Stimulated activated CD8-positive, alpha-beta memory T cell treated with anti-CD3 and anti-CD28 coated beads, Interleukin-2, amount 100 ng/mL, for 1 hour (primary cell): ENCODE data around the gene BHLHA15.

Source experiments
- DNase-seq, 2 donors: peaks; one replicate each; pipeline ENCODE4 v3.0.0-alpha.2; 2020; ENCODE audit warnings: low read depth in 2 of 2

The BHLHA15 gene

DNA sequence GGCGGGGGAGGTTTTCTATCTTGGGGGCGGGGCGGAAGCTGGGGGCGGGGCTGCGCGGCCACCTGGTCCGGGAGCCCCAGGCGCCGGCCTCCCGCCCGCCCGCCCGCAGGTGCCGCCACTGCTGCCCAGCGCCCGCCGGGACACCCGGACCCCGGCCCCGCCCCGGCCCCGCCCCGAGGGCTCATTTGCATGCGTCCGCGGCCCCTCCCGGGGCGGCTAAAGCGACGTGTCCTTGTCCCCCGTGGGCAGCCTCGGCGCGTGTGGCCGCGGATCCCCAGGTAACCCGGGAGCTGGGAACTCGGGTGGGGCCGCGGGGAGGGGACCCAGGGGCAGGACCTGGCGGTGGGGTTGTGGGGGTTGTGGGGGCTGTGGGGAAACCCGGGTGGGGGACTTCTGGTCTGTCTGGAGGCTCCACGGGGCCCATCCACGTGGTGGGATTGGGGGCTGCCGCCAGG is at the start of gene BHLHA15:
Gene BHLHA15, plus strand, starts transcription at position 219 of the 455 bp plus-strand sequence. CDS start 871 bp downstream, outside the sequence.
- peak in 1 of 2 donors; percentile 9 for DNase-seq

DNA sequence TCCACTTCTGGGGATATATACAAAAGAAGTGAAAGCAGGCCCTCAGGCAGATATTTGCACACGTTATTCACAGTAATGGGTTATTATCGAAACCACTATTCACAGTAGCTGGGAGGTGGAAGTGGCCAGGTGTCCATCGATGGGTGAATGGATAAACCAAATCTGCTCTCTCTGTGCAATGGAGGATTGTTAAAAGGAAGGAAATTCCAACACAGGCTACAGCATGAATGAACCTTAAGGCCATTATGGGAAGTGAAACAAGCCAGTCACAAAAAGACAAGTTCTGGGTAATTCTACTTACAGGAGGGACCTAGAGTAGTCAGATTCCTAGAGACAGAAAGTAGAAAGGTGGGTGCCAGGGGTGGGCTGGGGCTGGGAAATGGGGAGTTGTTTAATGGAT is 48.5 kb upstream of the BHLHA15 start:
- no peak for DNase-seq

DNA sequence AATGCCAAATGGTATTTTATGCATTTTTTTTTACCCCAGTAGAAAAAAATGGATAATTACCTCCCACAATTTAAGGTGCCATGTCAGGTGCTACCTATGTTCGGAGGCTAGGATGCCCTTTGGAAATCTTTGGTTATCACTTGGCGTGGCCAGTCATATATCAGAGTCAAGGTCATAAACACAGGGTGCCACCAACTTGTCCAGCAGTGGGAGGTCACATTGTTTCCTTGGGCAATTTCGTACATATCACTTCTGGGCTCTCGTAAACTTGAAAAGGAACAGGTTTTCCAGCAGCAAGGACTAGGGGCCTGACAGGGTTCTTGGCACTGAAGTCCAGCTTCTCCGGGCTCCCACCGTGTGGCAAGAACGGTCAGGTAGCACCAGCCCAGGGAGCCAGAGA is 48.0 kb upstream of the BHLHA15 start:
- no peak for DNase-seq

DNA sequence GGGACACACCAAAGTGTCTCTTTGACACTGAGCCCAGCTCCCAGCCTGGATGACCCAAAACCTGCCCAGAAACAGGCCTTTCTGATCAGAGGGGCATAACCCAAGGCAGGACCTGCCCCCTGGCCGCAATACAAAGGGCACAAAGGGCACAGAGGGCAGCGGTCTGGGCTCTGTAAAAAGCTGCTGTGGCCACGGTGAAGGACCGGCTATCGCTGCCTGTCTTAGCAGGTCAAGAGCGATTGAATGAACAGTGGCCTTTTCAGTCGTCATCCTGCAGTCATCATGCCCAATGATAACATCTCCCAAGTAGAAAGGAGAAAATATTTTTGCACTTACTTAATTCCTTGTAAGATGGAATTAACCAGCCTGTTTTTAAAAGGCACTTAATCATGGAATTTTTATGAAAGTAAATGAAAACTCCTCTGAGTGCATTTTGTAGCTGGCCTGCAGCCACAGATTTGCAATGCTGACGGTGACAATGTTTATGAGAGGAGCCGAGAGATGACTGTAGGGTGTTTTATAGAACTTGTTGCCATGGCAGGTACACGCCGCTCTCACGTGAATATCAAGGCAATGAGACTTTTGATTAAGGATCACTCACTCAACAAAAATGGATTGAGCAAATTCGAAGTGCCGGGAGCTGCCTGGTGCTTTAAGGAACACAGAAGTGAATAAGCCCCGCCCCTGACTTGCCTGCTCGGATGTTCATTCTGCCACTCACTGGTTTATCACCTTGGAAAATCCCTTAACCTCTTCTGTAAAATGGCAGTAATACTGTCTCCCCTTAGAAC is 47.3 kb upstream of the BHLHA15 start:
- no peak for DNase-seq

DNA sequence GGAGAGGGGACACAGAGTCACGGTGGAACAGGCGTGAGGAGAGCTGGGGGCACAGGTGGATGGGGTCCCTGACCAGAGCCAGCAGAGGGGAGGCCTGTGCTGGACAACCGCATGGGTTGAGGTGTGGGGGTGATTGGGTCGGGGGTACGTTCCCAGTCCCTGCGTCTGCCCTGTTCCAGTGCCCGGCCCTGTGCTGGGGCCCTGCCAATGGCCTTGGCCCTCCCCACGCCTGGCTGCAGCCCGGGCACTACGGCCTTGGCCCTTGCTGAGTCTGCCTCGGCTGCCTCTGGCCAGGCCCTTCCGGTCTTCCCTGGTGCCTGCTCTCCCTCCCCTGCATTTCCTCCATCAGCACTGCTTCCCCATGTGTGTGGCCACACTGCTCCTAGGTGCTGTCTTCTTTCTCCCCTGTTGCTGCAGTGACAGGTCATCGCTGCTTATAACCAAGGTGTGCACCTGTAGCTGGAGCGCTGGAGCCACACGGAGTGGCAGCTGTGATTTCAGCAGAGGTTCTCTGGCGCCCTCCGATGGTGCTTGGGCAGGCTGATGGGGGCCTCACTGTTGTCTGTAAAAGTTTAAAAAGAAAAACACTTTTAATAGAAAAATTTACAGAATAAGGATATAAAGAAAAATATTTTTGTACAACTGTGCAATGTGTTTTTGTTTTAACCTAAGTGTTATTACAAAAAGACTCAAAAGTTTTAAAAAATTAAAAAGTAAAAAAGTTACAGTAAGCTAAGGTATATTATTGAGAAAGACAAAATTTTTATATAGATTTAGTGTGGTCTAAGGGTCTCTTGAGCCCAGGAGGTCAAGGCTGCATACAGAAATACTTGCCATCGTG is 45.2 kb upstream of the BHLHA15 start:
- DNase-seq: peak; percentile 5 to 15

DNA sequence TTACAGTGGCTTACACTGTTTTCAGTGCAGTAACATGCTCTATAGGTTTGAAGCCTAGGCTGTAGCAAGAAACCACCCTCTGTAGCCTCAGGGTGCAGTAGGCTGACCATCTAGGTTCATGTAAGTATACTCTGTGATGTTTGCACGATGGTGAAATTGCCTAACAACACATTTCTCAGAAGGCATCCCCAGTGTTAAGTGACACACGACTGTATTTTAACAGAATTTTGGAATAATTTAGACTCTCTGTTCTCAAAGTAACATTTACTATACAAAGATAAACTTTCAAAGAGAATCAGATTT is 44.6 kb upstream of the BHLHA15 start:
- DNase-seq: no peak

DNA sequence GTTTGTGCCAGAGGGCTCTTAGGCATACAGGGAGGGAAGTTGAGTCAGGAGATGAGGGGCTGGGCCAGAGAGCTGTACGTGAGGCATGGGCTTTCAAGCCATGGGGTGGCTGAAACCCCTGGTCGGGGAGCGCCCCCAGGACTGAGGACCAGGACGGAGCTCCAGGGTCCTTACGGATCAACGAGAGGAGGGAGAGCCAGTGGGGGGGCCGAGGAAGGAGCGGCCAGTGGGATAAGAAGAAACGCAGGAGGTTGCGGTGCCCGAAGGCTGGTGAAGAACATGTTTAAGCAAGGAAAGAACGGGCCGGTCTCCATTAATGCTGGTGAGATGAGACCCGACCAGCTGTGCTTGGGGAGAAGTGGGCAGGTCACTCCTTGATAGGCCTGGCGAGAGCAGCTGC is 43.6 kb upstream of the BHLHA15 start:
- DNase-seq: no peak

DNA sequence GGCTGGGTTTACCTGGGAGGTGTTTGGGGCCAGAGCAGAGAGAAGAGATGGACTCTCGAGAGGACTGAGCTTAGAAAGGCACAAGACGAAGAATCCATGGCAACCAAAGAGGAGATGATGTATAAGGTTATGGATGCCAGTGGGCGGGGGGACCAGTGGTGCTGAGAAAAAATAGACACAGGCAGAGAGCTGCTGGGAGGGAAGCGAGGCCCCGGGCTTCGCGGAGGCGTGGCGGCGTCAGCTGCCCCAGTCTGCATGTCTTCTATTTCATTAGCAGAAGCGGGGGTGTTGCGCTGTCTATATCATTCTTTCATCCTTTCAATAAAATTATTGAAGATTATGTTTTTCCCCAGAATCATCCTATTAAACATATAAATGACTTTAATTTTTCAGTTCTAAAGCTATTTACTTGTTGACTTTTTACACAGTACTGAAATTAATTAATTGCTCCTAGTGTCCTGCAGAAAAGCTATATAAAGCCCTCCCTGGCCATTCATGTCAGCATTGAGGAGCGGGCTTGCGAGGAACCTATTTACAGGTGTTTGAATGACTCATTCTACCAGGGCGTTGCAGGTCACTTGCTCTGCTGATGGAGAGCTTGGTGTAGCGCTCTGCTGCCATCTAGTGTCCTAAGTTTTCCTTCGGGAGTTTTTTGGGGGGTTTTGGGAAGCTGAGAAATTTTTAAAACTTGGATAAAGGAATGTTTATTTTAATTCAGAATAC is 42.9 kb upstream of the BHLHA15 start:
- peak; percentile 37 to 45 for DNase-seq

DNA sequence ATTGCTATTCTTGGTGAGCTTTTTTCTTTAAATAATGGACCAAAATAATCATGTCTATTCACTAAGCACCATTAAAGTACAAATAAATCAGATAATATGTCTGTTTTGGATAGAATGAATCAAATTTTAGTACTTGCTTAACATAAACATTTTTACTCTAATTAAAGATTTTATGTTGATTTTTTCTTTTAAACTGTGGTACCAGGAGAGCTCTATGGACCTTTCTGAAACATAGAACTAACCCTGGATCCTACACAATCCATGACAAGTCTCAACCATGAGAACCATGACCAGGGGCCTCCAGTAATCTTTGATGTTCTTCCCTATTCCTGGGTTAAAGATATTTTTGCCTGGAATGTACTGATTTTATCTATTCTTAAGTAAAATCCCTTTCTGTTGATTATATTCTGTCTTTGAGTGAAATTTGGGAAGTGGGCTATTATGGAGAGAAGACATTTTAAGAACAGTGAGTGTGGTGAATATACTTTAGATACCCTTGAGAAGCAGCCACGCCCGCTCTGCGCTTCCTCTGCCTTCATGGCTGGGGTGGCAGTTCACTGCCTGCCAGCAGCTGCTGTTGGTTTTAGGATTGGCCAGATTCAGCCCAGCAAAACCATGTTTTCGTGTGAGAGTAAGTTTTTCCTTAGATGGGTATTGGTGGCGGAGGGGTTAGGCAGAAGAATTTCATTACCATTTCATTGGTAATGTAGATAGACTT is 42.2 kb upstream of the BHLHA15 start:
- DNase-seq: no peak

DNA sequence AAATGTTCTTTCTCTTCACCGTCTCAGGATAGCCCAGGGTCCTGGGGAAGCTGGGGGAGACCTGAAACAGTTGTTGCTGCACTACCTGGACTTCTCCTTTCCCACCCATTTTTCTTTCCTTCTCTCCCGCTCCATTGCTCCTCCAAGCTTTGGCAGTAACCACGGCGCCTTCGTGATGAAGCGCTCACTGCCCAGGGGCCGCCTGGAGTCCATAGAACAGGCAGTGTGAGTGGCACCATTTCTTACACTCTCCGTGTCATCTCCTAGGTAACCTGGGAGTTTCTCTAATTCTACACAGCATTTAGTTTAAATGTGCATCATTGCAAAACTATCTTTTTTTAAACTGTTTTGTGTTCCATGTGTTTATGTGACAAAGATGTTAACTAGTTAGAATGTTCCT is 40.3 kb upstream of the BHLHA15 start:
- no peak for DNase-seq

DNA sequence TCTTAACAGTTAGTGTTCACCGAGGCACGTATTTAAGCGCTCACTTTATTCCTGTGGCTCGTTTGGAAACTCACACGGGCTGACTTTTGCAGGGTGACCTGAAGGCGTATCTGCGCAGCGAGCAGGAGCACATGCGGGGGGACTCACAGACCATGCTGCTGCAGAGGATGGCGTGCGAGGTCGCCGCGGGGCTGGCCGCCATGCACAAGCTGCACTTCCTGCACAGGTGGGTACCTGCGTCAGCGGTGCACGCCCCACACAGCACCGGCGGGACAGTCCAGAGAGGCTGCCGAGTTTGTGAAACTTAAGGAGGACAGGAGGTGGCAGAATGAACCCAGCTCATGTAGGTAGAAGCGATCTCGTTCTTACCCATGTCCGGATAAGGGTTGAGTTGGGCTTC is 39.8 kb upstream of the BHLHA15 start:
- no peak for DNase-seq

DNA sequence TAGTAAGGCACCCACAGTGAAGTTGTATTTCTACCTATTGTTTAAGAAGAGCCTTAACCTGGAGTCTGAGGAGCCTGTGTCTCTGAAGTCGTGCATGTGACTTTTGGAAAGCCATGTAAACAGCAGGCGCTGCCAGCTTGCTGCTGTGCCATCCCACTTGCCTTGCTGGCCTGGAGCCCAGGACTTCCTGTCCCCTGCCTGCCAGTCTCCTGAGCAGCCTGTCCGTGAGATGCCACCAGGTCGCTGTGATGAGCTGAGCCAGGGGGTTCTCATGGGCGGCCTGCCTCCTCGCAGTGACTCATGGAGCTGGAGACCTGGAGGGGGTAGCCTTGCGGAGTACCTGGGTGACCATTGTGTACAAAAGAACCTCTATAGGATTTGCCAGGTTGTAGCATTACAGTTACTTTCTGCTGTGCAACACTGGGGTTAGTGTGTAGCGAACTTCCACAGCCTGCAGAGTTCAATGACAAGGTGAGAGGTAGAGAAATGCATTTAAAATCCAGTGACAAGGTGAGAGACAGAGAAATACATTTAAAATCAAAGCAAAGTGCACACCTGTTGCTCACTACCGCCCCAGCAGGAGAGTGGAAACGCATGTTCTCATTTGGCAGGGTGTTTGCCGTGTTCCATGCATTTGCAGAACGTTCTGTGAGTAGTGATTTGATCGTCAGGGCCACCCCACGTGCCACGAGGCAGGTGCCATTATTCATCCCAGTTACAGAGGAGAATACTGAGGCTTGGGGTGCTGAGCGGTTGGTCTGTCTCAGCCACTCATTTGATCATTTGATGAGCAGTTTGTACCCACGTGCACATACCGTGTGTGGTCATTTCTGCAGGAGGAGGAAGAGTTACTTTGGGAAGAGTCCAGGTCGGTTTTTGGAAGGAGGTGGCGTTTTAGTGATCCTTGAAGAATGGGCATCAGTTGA is 36.6 kb upstream of the BHLHA15 start:
- DNase-seq: no peak

DNA sequence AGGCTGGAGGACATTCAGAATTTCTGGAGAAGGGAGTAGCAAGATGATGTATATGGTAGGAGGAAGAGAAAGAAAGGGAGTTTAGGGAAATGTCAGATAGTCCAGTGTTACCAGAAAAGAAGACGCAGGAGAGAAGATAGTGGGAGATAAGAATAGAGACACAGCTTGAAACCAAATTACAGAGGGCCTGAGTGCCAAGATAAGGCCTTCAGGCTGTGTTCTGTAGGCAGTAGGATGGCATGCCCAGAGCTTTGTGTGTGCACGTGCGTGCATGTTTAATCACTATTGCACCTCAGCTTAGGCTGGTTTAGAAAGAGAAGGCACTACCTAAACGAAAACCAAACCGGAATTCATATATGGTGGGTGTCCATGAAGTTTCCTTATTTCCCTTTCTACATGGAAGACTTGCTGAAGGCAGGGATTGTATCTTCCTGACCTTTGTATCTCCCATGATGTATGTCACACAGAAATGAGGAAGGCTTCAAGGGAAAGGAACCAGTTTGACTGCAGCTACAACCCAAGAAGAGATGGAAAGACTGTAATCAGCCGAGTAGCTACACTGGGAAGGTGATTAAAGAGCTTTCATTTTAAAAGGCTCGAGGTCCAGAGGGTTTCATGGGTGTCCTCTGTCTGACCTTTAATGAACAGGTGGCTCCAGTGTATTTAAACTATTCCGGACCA is 35.8 kb upstream of the BHLHA15 start:
- no peak for DNase-seq

DNA sequence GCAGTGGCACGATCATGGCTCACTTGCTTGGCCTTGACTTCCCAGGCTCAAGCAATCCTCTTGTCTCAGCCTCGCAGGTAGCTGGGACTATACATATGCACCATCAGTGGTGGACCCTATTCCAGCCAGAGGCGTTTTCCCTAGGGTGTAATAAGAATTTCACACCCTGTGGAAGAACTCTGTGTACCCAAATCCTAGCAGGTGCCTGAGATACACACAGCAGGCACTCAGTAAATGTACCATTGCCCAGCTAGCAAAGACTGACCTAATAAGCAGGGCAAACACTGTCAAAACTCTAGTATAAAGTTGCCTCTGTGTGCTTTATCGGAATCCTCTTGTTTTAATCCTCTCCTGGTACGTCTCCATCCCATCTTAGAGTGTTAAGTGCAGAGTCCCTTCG is 33.7 kb upstream of the BHLHA15 start:
- DNase-seq: no peak

DNA sequence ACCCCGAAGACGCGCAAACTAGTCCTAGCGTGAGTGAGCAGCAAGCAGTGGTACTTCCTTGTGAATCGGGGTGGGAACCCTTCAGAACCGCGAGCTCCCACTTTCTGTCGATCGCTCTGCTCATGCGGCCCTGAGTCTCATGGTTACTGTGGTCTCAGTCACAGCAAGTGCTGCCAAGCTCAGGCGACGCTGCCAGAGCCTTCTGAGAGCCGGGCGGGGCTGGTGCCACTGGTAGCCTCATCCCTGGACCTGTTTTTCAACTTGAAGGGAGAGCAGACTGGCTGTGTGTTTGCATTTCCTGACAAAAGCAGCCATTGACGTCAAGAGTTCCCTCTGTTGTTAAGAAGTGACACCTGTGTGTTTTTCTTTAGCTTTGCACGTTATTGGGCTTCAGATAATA is 32.9 kb upstream of the BHLHA15 start:
- no peak for DNase-seq

DNA sequence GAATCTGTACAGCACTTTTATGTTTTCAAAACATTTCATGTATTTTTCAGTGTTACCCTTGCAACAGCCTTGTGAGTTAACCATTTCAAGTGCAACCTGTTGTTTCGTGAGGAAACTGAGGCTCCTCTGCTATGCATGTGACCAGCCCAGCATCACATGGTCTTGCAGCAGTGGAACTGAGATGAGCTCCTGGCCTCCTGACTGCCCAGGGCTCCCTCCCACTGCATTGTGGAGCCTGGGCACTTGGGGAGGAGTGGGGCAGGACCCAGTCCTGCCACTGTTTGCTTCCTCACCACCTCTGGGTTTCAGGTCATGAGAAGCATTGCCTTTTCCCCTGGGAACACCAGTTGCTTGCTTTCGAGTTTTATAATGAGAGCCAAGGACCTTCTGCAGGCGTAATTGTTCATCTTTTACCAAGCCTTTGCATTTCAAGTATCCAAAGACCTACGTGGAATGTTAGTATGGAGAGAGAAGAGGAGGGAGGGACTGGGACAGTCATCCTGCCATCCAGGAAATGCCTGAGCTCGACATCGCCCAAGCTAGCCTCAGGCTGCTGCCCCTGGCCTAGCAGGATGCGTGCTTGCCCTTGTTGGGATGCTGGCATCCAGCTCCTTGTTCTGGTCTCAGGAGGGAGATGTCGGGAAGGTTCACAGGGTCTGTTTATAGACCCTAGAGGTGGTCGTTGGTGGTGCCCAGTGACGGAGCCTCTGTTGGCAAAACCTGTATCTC is 32.3 kb upstream of the BHLHA15 start:
- DNase-seq: no peak

DNA sequence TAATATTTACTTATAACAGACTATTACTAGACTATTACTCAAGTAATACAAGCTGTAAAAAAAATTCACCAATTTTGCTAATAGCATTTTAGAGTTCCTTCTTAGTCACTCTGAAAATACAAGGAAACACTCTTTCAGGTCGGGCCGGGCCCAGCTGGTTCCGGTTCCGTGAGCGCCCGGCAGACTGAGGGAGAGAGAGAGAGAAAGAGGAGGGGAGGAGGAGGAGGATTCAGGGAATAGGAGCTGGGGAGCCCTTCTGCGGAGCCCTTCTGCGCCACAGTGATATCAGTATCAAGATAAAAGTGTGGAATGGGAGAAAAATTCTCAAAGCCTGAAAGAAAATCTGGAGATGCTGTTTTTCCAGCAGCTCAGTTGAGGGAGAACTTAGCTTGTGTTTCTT is 30.5 kb upstream of the BHLHA15 start:
- DNase-seq: no peak

DNA sequence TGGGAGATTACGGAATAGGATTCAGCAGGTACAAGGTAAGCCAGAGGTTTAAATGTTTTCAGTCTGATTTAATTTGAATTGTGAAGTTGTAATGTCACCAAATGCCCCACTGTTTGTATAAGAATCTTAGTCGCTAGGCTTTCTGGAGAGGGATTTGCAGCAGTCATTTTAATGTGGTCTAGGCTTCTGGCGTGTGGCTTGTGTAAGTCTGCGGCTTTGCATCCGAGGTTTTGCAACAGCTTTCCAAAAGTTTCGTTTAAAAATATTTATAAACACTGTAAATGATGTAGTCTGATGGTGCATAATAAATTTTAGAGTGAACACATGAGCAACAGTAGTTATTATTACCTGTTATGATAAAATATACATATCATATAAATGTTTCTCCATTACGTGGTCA is 26.1 kb upstream of the BHLHA15 start:
- DNase-seq: no peak

DNA sequence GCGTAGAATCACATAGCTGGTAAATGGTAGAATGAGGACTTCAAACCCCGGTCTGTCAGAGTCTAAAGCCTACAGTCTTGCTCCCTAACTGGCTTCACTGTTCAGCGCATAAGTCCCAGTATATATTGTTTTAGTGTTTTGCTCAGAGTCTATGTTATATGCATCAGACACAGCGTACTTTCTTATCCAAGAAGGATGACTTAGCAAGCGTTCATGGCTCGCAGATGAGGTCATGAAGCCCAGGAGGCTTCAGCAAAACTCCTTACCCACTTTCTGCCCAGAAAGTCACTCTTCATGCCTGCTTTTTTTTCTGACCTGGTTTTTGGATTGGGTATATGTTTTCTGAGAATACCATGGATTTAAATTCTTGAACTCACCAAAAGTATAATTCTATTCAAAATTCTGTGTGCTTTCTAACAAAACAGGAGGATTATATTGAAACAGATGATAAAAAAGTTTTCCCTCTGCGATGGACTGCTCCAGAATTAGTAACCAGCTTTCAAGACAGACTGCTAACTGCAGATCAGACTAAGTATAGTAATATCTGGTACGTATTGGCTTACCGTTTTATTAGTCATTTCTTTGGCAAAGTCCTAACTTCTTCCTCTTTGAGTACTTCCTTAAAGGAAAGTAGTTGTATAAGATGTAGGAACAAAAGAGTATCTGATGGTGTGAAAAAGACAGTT is 24.6 kb upstream of the BHLHA15 start:
- no peak for DNase-seq
